Peyer's patch (tissue), 4 donors: ENCODE data around the gene ELMO1. TPM values are rescaled to one million over a fixed set of nuclear protein-coding genes. Genes with fewer than 3 reads are reported as not detected.

ENCODE experiments used
- DNase-seq, 3 donors: peaks; one replicate each; pipeline ENCODE4 v3.0.0-alpha.2; 2017 to 2019
- H3K27ac ChIP-seq, 4 donors: fragments of 200-600 bp; sonication (generic); one replicate each; pipeline ENCODE4 v1.5.1; 2016 to 2019
- H3K27me3 ChIP-seq, 2 donors: fragments of 200-600 bp; sonication (generic); one replicate each; pipeline ENCODE4 v1.5.1; 2019
- H3K36me3 ChIP-seq, 3 donors: fragments of 200-600 bp; sonication (generic); one replicate each; pipeline ENCODE4 v1.5.1; 2016 to 2019
- H3K4me1 ChIP-seq, 4 donors: fragments of 200-600 bp; sonication (generic); one replicate each; pipeline ENCODE4 v1.5.1; 2016 to 2019
- H3K4me3 ChIP-seq, 4 donors: fragments of 200-600 bp; sonication (generic); 1 replicate in 3 of 4; 2 replicates in 1 of 4; pipeline ENCODE4 v1.5.1; 2016 to 2019; ENCODE audit warnings: mild to moderate bottlenecking in 1 of 4
- H3K9me3 ChIP-seq, 4 donors: fragments of 200-600 bp; sonication (generic); one replicate each; pipeline ENCODE4 v1.5.1; 2016 to 2019; ENCODE audit warnings: mild to moderate bottlenecking in 1 of 4
- POLR2A ChIP-seq, 2 donors: fragments of 450-650 bp; IDR thresholded peaks; one replicate each; pipeline ENCODE4 v1.5.1; 2017; ENCODE audit warnings: antibody characterized with exemption in 2 of 2, mild to moderate bottlenecking in 2 of 2, moderate library complexity in 2 of 2
- total RNA-seq, 4 donors: library from RNA; depleted of rRNA; stranded (reverse); fragments of >200 nt; gene quantifications; one replicate each; pipeline ENCODE4 v1.1.0, GENCODE V29; 2016
- TF ChIP-seq, protein P1 (sequence below), 6 experiments: fragments of 450-650 bp in 4 of 6; fragments of 200-600 bp in 2 of 6; sonication (generic) in 1 of 6; IDR thresholded peaks; one replicate each; pipeline ENCODE4 v1.5.1; 2017 to 2019; ENCODE audit warnings: antibody characterized with exemption in 6 of 6, mild to moderate bottlenecking in 3 of 6, moderate library complexity in 1 of 6

The ELMO1 gene
- total RNA-seq, 4 donors from 2014 or later: 43.1 to 381 (median 72.2) TPM

DNA sequence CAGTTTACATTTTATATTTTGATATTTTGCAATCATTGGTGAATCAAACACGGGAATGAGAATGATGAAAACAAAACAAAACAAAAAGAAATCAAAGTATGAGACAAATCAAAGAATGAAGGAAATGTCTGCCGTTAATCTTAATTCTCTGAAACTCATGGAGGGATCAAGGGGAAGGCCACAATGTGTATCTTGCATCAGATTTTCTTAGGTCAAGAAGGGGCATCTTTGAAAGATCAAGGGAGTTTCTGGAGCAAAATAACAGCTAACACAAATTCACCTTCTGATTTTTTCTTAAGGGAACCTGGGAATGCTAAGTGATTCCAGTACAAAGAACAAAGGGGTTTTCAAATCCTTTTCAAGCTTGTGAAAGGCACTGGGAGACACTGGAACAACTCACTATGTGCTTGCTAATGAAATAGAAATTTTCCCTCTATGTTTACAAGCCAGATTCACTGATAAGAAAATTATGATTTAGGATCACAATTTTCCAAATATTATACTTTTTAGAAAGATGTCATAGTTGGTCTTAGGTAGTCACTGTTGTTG, 402.1 kb downstream of the ELMO1 start:
- Histone ChIP-seq H3K4me1 (no peaks in the 10 kb centered on the region), H3K27me3 (no peaks in the 10 kb centered on the region), H3K36me3 (no peaks in the 10 kb centered on the region), H3K27ac (no peak overlapping the region), H3K9me3 (no peaks in the 10 kb centered on the region), H3K4me3 (no peak overlapping the region)
- DNase-seq: no peak
- no peak for TF ChIP-seq POLR2A (IDR thresholded peaks at IDR 0.05)
- TF ChIP-seq, protein P1, sequence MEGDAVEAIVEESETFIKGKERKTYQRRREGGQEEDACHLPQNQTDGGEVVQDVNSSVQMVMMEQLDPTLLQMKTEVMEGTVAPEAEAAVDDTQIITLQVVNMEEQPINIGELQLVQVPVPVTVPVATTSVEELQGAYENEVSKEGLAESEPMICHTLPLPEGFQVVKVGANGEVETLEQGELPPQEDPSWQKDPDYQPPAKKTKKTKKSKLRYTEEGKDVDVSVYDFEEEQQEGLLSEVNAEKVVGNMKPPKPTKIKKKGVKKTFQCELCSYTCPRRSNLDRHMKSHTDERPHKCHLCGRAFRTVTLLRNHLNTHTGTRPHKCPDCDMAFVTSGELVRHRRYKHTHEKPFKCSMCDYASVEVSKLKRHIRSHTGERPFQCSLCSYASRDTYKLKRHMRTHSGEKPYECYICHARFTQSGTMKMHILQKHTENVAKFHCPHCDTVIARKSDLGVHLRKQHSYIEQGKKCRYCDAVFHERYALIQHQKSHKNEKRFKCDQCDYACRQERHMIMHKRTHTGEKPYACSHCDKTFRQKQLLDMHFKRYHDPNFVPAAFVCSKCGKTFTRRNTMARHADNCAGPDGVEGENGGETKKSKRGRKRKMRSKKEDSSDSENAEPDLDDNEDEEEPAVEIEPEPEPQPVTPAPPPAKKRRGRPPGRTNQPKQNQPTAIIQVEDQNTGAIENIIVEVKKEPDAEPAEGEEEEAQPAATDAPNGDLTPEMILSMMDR (IDR thresholded peaks at IDR 0.05): no peak

DNA sequence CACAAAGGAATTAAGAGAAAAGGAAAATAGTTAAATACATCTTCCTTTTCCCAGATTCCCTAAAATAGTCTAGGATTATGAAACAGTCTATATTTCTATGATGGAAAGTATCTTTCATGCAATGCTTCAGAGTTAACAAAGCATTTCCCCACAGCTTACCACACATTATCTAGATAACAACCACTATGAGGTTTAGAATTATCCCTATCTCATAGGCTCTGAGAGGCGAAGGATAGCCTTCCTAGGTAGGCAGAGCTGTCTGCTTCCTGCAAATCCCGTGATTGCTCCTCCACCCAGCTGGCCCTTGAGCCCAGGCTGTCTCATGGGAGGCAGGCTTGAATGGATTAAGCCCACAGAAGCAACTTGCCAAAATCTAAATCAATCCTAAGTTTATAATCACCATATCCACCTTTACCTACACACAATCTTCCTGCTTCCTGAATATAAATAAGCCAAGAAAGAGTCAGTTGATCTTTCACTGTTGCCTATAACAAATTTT, 402.9 kb downstream of the ELMO1 start:
- DNase-seq: no peak
- H3K27ac ChIP-seq: no peak overlapping the region
- no peaks in the 10 kb centered on the region for H3K4me1 ChIP-seq
- TF ChIP-seq, protein P1 (IDR thresholded peaks at IDR 0.05): no peak
- H3K36me3 ChIP-seq: no peaks in the 10 kb centered on the region
- H3K4me3 ChIP-seq: no peak overlapping the region
- H3K27me3 ChIP-seq: no peaks in the 10 kb centered on the region
- H3K9me3 ChIP-seq: no peaks in the 10 kb centered on the region

DNA sequence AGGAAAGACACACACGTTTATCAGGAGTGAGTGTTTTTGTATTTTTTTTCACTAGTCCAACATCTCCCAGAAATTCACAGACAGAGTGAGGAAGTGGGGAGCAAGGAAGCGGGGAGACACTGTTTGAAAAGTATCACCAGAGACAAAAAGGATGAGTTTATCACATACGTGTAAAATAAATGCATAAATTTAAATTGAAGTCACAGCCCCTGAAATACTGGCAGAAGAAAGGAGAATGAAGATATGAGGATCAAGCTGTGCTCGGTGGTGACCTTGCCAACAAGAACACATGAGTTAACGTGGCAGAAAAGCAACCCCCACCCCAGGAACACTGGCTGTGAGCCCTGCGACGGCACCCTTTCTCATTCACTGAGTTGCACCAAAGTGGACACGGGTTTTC, 407.2 kb downstream of the ELMO1 start:
- peaks cover 0 to 4% (median 0%) of the 10 kb centered on the region in 3 donors for H3K36me3 ChIP-seq
- H3K4me3 ChIP-seq: no peak overlapping the region
- no peaks in the 10 kb centered on the region for H3K27me3 ChIP-seq
- TF ChIP-seq, protein P1 (IDR thresholded peaks at IDR 0.05): no peak
- no peak for TF ChIP-seq POLR2A (IDR thresholded peaks at IDR 0.05)
- no peak for DNase-seq
- H3K27ac ChIP-seq: no peak overlapping the region
- no peaks in the 10 kb centered on the region for H3K4me1 ChIP-seq
- no peaks in the 10 kb centered on the region for H3K9me3 ChIP-seq

DNA sequence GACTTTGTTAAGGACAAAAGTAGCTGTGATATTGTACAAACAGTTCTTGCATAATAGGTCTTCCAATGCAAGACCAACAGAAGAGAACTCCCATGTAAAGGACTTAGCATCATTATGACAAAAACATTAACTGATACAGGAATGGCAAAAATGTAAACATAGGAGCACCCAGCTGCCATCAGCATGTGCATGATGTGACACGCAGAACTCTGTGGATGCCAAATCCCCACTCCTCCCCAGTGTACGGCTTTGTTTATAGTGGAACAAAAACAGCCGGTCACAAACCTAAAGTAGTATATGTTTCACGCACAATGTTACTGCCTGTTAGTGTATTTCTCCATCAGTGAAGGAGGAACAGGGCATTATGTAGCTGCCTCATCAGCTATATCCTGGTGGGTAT, 408.3 kb downstream of the ELMO1 start:
- no peak for TF ChIP-seq POLR2A (IDR thresholded peaks at IDR 0.05)
- TF ChIP-seq, protein P1 (IDR thresholded peaks at IDR 0.05): no peak
- no peaks in the 10 kb centered on the region for H3K4me1 ChIP-seq
- no peak for DNase-seq
- no peaks in the 10 kb centered on the region for H3K27me3 ChIP-seq
- peaks cover 0 to 4% (median 0%) of the 10 kb centered on the region in 3 donors for H3K36me3 ChIP-seq
- H3K9me3 ChIP-seq: no peaks in the 10 kb centered on the region
- H3K27ac ChIP-seq: no peak overlapping the region
- no peak overlapping the region for H3K4me3 ChIP-seq

DNA sequence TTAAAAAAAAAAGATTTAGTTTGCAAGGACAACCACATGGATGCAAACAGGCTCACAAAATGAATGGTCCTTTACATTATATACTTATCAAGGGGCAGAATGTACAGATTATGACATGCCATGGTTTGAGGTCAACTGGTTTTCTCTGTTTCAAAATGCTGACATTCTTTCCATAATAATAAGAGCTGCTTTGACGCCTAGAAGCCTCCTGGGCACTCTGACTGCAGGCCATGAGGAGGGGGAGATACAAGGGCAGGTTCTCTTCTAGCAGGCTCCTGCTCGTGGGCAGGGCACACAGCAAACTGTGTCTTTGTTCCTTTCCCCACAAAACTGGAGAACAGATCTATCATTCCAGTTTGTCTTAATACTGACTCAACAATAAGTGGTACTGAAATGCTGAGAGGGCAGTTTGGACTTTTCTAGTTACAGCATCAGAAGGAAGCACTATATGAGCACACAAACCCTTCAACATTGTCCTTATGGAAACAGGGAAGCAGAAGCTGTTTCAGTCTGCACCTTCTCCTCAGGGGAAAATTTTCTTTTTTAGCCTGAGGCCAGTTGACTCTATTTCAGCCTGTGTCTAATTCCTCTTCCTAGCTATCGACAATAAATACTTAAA, 409.4 kb downstream of the ELMO1 start:
- DNase-seq: no peak
- Histone ChIP-seq H3K27me3 (no peaks in the 10 kb centered on the region), H3K36me3 (peaks cover 0 to 4% (median 0%) of the 10 kb centered on the region in 3 donors), H3K9me3 (no peaks in the 10 kb centered on the region), H3K4me3 (no peak overlapping the region), H3K27ac (no peak overlapping the region), H3K4me1 (no peaks in the 10 kb centered on the region)
- no peak for TF ChIP-seq POLR2A (IDR thresholded peaks at IDR 0.05)
- TF ChIP-seq, protein P1 (IDR thresholded peaks at IDR 0.05): no peak
